ENCODE data around the gene FOXP1.

DNA sequence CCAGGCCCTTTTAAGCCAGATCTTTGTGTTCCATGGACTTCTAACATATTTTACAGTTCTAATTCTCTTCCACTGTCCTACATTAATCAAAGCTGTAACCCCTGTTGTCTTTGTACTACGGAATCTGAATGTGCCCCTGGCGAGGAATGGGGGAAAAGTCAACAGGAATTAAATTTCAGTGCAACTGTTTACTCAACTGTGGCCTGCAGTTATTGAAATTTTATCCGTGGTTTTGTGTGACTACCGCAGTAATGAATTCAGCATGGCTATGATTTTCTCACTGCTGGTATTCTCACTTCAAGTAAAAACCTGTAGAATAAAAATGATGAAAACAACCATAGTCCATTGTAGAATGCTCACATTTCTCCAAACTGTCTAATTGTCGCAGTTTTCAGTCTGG is 388.0 kb downstream of the FOXP1 start:
- no peak for TF ChIP-seq CTCF (IDR thresholded peaks at IDR 0.05)
- no peak for TF ChIP-seq POLR2A (IDR thresholded peaks at IDR 0.05)
